Measurements from ENCODE around the gene ARHGAP20.

The ARHGAP20 gene

GRCh38 chr11:110527146-110527545, 185.1 kb downstream of the ARHGAP20 start:
- DNase-seq (ENCODE audit: low spot score) (no peak), FAIRE-seq (no peak)

Measured in urothelium cell line (cell line).